Hematopoietic multipotent progenitor cell treated with erythropoietin and hydrocortisone succinate and interleukin-3 and kit ligand, for 6 days (in vitro differentiated cells): ENCODE measurements around the gene COG3.

Experiments
- DNase-seq: peaks from one replicate; pipeline ENCODE4 v3.0.0-alpha.2; 2015

COG3 gene

GRCh38 chr13:45554604-45555109 lies 89.9 kb downstream of the COG3 start:
- DNase-seq = no peak

- peak; percentile 42 for DNase-seq
Observed at GRCh38 chr13:45564133-45564776, 99.5 kb downstream of the COG3 start.

- peak; percentile 66 for DNase-seq
Observed at GRCh38 chr13:45565331-45565730, 100.6 kb downstream of the COG3 start.

- DNase-seq = no peak
Observed at GRCh38 chr13:45575146-45575829, 110.5 kb downstream of the COG3 start.

GRCh38 chr13:45575830-45576180 lies 111.1 kb downstream of the COG3 start:
- no peak for DNase-seq

DNA sequence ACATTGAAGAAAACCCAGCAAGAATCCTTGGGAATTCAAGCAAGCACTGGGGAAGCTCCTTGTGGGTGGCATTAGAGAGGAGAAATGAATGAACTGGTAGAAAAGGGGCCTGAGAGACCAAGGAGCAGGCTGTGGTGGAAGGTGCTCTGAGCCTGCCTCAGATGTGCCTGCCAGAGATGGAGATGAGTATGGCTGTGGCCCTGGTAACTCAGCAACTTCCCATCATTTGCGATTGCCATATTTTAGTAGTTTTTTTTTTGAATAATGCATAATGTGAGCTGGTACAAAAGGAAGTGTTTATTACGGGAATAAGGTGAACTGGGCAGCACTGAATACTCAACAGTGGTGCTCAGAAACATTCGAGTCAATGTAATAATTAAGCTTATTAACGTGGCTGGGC lies 111.7 kb downstream of the COG3 start:
- DNase-seq = no peak

- no peak for DNase-seq
Observed at GRCh38 chr13:45582408-45583076, 117.8 kb downstream of the COG3 start.

DNA sequence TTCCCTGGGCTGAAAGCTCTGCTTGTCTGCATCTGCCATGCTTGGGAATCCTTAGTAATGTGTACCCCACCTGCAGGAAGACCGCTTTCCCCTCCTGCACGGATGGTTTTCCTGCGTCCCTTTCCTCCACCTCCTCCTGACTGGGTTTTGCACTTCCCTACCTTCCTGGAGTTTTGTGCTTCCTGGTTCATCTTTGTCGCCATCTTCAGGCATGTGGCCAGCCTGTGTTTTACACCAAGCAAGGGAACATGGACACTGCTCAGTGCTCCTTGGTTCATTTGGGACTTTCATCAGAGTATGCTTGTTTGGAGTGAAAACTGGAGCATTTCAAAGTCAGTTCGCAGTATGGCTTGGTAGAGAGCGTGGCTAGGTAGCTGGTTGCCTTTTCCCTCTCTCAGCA lies 120.1 kb downstream of the COG3 start:
- DNase-seq = peak; percentile 5
